ENCODE data around the gene GLP1R. TPM values are rescaled to one million over a fixed set of nuclear protein-coding genes. Genes with fewer than 3 reads are reported as not detected.

Gene GLP1R
- total RNA-seq, 1 experiment from 2014 or later = 1.8 TPM

DNA sequence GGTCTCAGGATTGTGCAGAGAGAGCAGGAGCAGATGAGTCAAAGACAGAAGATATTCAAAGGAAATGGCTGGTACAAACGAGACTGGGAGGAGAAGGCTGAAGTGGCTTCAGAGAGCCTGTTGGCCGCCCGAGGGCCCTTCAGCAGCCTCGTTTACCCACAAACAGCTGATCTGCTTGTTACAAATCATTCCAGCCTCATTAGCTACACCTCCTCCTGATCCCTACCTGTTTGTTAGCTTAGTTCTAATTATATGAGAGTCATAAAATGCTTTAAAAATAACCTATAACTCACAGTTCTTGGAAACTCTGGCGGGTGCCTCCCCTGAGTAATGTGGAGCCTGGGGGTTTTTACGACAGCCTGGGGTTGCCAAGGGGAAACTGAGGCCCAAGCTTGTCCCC lies 12.6 kb downstream of the GLP1R start:
- no peak for DNase-seq (ENCODE audit: low spot score)
- Mint-ChIP-seq H3K4me3 (no peak overlapping the region), H3K27me3 (ENCODE audit: low read depth) (no peaks in the 10 kb centered on the region), H3K9me3 (no peaks in the 10 kb centered on the region), H3K36me3 (no peaks in the 10 kb centered on the region), H3K4me1 (no peaks in the 10 kb centered on the region), H3K27ac (no peak overlapping the region; the same call in 1 of the 2 replicates)
- TF ChIP-seq ZMAT4 (CRISPR knock-in tag; IDR thresholded peaks at IDR 0.05) = no peak
- TF ChIP-seq OVOL2 (CRISPR knock-in tag; IDR thresholded peaks at IDR 0.05; ENCODE audit: borderline replicate concordance) = no peak
- TF ChIP-seq CREM (CRISPR knock-in tag; IDR thresholded peaks at IDR 0.05) = no peak
- no peak for TF ChIP-seq NFATC4 (CRISPR knock-in tag; IDR thresholded peaks at IDR 0.05)
- ATAC-seq = no peak
- ChIA-PET CTCF (interaction anchor here (0.9 to 2.7 kb wide), 5 partner anchors 31 to 241 kb away, joined by 4 to 11 read pairs (median 4); no protein-coding TSS in a partner anchor), POLR2A (interaction anchor here (1.1 kb wide), 1 partner anchor 17 kb away, joined by 3 read pairs; no protein-coding TSS in a partner anchor)

DNA sequence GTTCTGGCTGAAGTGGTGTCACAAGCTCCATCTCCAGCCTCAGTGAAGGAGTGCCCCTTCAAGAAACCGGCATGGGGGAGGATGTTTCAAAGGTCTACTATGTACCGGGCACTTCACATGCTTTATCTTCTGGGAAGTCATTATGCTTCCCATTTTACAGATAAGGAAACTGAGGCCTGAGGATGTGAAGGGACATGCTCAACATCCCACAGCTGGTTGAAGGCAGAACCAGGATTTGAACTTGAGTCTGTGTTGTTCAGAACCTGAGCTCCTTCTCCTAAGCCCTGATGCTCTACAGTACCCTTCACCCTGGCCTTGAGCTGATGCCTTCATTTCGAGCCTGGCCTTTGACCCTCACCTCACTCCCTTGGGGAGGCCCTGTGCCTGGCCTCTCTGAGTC lies 13.0 kb downstream of the GLP1R start:
- H3K27ac Mint-ChIP-seq = no peak overlapping the region
- H3K9me3 Mint-ChIP-seq = no peaks in the 10 kb centered on the region
- no peak overlapping the region for H3K4me3 Mint-ChIP-seq
- DNase-seq (ENCODE audit: low spot score) (no peak), ATAC-seq (no peak)
- no peaks in the 10 kb centered on the region for H3K27me3 Mint-ChIP-seq (ENCODE audit: low read depth)
- TF ChIP-seq IRF1 (CRISPR knock-in tag; IDR thresholded peaks at IDR 0.05) (no peak), ZNF263 (CRISPR knock-in tag; IDR thresholded peaks at IDR 0.05; ENCODE audit: low read depth) (no peak)
- TF ChIP-seq, protein P1, sequence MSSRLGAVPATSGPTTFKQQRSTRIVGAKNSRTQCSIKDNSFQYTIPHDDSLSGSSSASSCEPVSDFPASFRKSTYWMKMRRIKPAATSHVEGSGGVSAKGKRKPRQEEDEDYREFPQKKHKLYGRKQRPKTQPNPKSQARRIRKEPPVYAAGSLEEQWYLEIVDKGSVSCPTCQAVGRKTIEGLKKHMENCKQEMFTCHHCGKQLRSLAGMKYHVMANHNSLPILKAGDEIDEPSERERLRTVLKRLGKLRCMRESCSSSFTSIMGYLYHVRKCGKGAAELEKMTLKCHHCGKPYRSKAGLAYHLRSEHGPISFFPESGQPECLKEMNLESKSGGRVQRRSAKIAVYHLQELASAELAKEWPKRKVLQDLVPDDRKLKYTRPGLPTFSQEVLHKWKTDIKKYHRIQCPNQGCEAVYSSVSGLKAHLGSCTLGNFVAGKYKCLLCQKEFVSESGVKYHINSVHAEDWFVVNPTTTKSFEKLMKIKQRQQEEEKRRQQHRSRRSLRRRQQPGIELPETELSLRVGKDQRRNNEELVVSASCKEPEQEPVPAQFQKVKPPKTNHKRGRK (CRISPR knock-in tag; IDR thresholded peaks at IDR 0.05; ENCODE audit: borderline replicate concordance) = no peak
- TF ChIP-seq, protein P2, sequence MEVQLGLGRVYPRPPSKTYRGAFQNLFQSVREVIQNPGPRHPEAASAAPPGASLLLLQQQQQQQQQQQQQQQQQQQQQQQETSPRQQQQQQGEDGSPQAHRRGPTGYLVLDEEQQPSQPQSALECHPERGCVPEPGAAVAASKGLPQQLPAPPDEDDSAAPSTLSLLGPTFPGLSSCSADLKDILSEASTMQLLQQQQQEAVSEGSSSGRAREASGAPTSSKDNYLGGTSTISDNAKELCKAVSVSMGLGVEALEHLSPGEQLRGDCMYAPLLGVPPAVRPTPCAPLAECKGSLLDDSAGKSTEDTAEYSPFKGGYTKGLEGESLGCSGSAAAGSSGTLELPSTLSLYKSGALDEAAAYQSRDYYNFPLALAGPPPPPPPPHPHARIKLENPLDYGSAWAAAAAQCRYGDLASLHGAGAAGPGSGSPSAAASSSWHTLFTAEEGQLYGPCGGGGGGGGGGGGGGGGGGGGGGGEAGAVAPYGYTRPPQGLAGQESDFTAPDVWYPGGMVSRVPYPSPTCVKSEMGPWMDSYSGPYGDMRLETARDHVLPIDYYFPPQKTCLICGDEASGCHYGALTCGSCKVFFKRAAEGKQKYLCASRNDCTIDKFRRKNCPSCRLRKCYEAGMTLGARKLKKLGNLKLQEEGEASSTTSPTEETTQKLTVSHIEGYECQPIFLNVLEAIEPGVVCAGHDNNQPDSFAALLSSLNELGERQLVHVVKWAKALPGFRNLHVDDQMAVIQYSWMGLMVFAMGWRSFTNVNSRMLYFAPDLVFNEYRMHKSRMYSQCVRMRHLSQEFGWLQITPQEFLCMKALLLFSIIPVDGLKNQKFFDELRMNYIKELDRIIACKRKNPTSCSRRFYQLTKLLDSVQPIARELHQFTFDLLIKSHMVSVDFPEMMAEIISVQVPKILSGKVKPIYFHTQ (CRISPR knock-in tag; IDR thresholded peaks at IDR 0.05) = no peak
- no peaks in the 10 kb centered on the region for H3K4me1 Mint-ChIP-seq
- no peaks in the 10 kb centered on the region for H3K36me3 Mint-ChIP-seq
- ChIA-PET CTCF (interaction anchor here (0.9 to 2.7 kb wide), 5 partner anchors 27 to 241 kb away, joined by 4 to 11 read pairs (median 4); no protein-coding TSS in a partner anchor), POLR2A (interaction anchor here (1.1 kb wide), 1 partner anchor 17 kb away, joined by 3 read pairs; no protein-coding TSS in a partner anchor)

DNA sequence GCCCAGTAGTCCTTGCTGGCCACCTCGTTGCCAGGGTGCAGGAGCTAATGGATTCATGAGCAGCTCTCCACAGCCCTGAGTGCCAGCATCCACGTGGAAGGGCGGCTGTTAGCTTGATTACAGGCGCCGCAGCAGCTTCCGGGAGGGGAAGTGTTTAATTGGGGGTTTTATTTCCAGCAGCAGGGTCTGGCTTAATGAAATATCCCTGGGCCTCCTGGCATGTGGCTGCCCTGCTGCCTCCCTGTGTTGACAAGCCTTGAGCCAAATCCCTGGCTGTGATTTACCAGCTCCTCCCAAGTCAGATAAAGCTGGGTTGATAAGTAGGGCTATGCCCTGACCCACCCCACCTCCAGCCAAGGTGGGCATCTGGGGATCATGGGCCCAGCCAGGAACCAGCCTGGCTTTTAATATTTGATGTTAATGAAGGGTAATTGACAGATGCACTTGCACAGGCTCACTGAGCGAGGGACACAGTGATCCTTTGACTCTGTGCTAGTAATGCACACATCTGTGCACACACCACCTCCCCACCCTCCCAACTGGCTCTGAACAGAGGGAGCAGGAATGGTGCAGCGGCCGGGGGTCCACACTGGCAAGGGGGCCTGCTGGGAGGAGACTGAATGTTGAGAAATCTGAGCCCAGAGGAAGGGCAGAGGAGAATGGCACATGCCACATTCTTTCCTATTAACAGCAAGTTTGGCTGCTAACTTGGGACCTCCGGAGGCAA lies 13.6 kb downstream of the GLP1R start:
- no peak for TF ChIP-seq RORB (CRISPR knock-in tag; IDR thresholded peaks at IDR 0.05)
- no peak for TF ChIP-seq ZNF425 (CRISPR knock-in tag; conservative IDR thresholded peaks at IDR 0.05)
- TF ChIP-seq NFATC4 (CRISPR knock-in tag; IDR thresholded peaks at IDR 0.05) = no peak
- H3K27me3 Mint-ChIP-seq (ENCODE audit: low read depth) = no peaks in the 10 kb centered on the region
- no peak overlapping the region for H3K4me3 Mint-ChIP-seq
- DNase-seq (ENCODE audit: low spot score) (no peak), ATAC-seq (no peak)
- H3K36me3 Mint-ChIP-seq = no peaks in the 10 kb centered on the region
- POLR2A ChIA-PET = interaction anchor here (1.1 kb wide), 1 partner anchor 18 kb away, joined by 3 read pairs; no protein-coding TSS in a partner anchor
- no peak overlapping the region for H3K27ac Mint-ChIP-seq
- CTCF ChIA-PET = interaction anchor here (0.9 to 2.7 kb wide), 5 partner anchors 26 to 240 kb away, joined by 4 to 11 read pairs (median 4); no protein-coding TSS in a partner anchor
- no peaks in the 10 kb centered on the region for H3K9me3 Mint-ChIP-seq
- H3K4me1 Mint-ChIP-seq = no peaks in the 10 kb centered on the region

All from WTC11 (cell line).